Uterus (tissue), 4 donors: ENCODE data around the gene CSHL1. TPM values are rescaled to one million over a fixed set of nuclear protein-coding genes. Genes with fewer than 3 reads are reported as not detected.
A peak's percentile ranks its signal among the peaks of the same experiment; 100 is the strongest.
"Not testable (repeated sequence)": the region's sequence is repeated elsewhere in the genome, so short reads cannot be mapped to it uniquely, and the experiment has no call there.

Source experiments
- DNase-seq, 2 donors: peaks; one replicate each; pipeline ENCODE4 v3.0.0-alpha.2; 2019 to 2020
- H3K27ac ChIP-seq, 2 donors: fragments of 200-600 bp; sonication (generic); 1 replicate in 1 of 2; 2 replicates in 1 of 2; pipeline ENCODE4 v1.5.1; 2016 to 2018
- H3K27me3 ChIP-seq, 2 donors: fragments of 200-600 bp; sonication (generic); one replicate each; pipeline ENCODE4 v1.5.1; 2018 to 2019; ENCODE audit warnings: control low read depth in 1 of 2
- H3K36me3 ChIP-seq, 2 donors: fragments of 200-600 bp; sonication (generic); one replicate each; pipeline ENCODE4 v1.5.1; 2019; ENCODE audit warnings: control low read depth in 1 of 2
- H3K4me1 ChIP-seq, 2 donors: fragments of 200-600 bp; sonication (generic); one replicate each; pipeline ENCODE4 v1.5.1; 2018 to 2019; ENCODE audit warnings: control low read depth in 1 of 2
- H3K4me3 ChIP-seq, 2 donors: fragments of 200-600 bp; sonication (generic); 1 replicate in 1 of 2; 2 replicates in 1 of 2; pipeline ENCODE4 v1.5.1; 2018 to 2019; ENCODE audit warnings: mild to moderate bottlenecking in 1 of 2
- H3K9me3 ChIP-seq, 2 donors: fragments of 200-600 bp; sonication (generic); one replicate each; pipeline ENCODE4 v1.5.1; 2019; ENCODE audit warnings: control low read depth in 1 of 2
- POLR2A ChIP-seq, 2 donors: fragments of 450-650 bp; IDR thresholded peaks; one replicate each; pipeline ENCODE4 v1.6.1; 2016; ENCODE audit warnings: antibody characterized with exemption in 2 of 2, mild to moderate bottlenecking in 1 of 2, moderate library complexity in 1 of 2
- intact Hi-C: fragments of 100-400 bp; cut with DNase I; formaldehyde crosslinking; loops from one replicate; pipeline ENCODE4 v1.15.1; 2023; ENCODE audit warnings: low total_unique reads
- total RNA-seq, 4 donors: library from RNA; depleted of rRNA in 3 of 4; stranded (reverse); fragments of >200 nt in 3 of 4; gene quantifications; one replicate each; pipeline versions ENCODE4 v1.1.0 to v1.2.4, GENCODE V29; 2014 to 2023
- TF ChIP-seq, protein P1 (sequence below), 4 experiments: fragments of 200-600 bp in 2 of 4; fragments of 450-650 bp in 2 of 4; sonication (generic) in 2 of 4; IDR thresholded peaks; one replicate each; pipeline ENCODE4 v1.5.1; 2016 to 2019; ENCODE audit warnings: antibody characterized with exemption in 4 of 4, mild to moderate bottlenecking in 2 of 4, moderate library complexity in 1 of 4
- donor health status: DM: yes; HTN: yes; CAD: no.

Gene CSHL1
- total RNA-seq, 4 donors from 2014 or later, result not detected

DNA sequence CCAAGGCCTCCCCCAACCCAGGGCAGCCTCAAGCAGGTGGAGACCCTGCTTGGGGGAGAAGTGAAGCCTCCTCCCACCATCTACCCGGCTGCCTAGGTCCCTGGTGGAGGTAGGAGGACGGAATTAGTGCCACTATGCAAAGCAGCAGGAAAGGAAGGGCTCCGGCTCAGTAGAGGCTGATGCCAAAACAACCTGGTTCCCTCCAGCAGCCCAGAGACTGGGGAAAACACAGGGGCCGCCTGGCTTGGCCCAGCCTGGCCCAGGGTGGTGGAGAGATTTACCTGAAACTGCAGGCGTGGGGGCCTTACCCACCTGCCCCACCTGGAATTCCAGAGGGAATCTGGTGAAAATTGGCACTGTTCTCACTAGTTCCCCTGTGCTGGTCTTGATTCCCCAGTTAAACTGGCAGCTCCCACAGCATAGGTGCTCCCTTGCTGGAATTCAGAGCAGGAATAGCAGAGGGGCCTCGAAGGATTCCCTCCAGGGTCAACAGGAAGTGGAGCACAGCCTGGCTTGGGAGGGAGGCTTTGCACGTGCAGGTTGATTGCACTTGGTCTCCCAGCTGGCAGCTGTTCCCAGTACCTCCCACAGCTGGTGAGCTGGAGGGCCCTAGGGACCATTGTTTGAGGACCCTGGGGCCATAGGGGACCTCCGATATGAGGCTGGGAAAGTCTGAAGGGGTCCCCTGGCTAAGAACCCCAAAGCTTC lies 16.6 kb upstream of the CSHL1 start:
- Histone ChIP-seq H3K4me1 (no peaks in the 10 kb centered on the region), H3K4me3 (no peak overlapping the region), H3K36me3 (no peaks in the 10 kb centered on the region), H3K27ac (no peak overlapping the region), H3K9me3 (no peaks in the 10 kb centered on the region), H3K27me3 (no peaks in the 10 kb centered on the region)
- no peak for DNase-seq
- intact Hi-C loops, result no loop called here
- no peak for TF ChIP-seq POLR2A (IDR thresholded peaks at IDR 0.05)
- TF ChIP-seq, protein P1, sequence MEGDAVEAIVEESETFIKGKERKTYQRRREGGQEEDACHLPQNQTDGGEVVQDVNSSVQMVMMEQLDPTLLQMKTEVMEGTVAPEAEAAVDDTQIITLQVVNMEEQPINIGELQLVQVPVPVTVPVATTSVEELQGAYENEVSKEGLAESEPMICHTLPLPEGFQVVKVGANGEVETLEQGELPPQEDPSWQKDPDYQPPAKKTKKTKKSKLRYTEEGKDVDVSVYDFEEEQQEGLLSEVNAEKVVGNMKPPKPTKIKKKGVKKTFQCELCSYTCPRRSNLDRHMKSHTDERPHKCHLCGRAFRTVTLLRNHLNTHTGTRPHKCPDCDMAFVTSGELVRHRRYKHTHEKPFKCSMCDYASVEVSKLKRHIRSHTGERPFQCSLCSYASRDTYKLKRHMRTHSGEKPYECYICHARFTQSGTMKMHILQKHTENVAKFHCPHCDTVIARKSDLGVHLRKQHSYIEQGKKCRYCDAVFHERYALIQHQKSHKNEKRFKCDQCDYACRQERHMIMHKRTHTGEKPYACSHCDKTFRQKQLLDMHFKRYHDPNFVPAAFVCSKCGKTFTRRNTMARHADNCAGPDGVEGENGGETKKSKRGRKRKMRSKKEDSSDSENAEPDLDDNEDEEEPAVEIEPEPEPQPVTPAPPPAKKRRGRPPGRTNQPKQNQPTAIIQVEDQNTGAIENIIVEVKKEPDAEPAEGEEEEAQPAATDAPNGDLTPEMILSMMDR (IDR thresholded peaks at IDR 0.05), result no peak

GRCh38 chr17:63926164-63926563 lies 15.1 kb upstream of the CSHL1 start:
- no peak for DNase-seq
- no peaks in the 10 kb centered on the region for H3K36me3 ChIP-seq
- no peak overlapping the region for H3K4me3 ChIP-seq
- TF ChIP-seq, protein P1 (IDR thresholded peaks at IDR 0.05), result no peak
- no peak for TF ChIP-seq POLR2A (IDR thresholded peaks at IDR 0.05)
- intact Hi-C loops, result no loop called here
- H3K27ac ChIP-seq, result no peak overlapping the region
- H3K4me1 ChIP-seq, result no peaks in the 10 kb centered on the region
- H3K9me3 ChIP-seq, result no peaks in the 10 kb centered on the region
- no peaks in the 10 kb centered on the region for H3K27me3 ChIP-seq

DNA sequence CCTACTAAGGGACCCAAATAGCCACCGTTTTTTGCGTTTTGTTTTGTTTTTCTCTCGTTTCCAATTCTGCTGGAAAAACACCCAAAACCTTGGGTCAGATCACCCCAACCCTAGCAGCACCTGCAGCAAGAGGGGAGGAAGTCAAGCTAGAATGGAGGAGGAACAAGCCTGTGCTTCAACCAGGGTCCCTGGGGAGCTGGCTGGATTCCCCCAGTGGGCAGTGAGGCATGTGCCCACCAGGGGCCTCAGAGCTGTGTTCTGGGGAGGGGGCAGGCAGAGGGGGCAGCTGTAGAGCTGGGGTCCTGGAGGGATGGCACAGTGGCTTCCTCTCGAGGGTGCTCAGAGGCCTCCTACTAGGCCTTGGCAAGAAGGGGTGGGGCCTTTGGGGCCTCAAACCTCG lies 14.6 kb upstream of the CSHL1 start:
- Histone ChIP-seq H3K4me1 (no peaks in the 10 kb centered on the region), H3K9me3 (no peaks in the 10 kb centered on the region), H3K27ac (no peak overlapping the region), H3K27me3 (no peaks in the 10 kb centered on the region), H3K36me3 (no peaks in the 10 kb centered on the region), H3K4me3 (no peak overlapping the region)
- no peak for DNase-seq
- TF ChIP-seq POLR2A (IDR thresholded peaks at IDR 0.05), result no peak
- TF ChIP-seq, protein P1 (IDR thresholded peaks at IDR 0.05), result no peak
- intact Hi-C loops, result no loop called here

- H3K4me3 ChIP-seq, H3K9me3 ChIP-seq, H3K36me3 ChIP-seq, DNase-seq, H3K27me3 ChIP-seq, H3K4me1 ChIP-seq, intact Hi-C loops, H3K27ac ChIP-seq: not testable (repeated sequence)
Measured at GRCh38 chr17:63922402-63922801, 11.3 kb upstream of the CSHL1 start.

- DNase-seq, H3K27ac ChIP-seq, H3K27me3 ChIP-seq, intact Hi-C loops, H3K9me3 ChIP-seq, H3K4me3 ChIP-seq, H3K4me1 ChIP-seq, H3K36me3 ChIP-seq: not testable (repeated sequence)
Measured at GRCh38 chr17:63920779-63921178, 9.7 kb upstream of the CSHL1 start.

DNA sequence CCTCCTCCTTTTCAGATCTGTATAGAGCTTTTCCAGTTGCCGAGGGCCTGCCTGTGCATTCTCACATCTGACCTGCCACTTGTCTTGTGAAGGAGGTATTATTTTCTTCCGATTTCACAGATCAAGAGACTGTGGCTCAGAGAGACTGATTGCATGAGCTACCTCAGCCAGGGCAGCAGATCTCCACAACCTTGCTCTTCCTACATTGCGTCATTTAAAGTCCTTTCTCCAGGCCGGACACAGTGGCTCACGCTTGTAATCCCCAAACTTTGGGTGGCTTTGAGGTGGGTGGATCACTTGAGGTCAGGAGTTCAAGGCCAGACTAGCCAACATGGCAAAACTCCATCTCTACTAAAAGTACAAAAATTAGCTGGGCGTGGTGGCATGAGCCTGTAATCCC lies 9.0 kb upstream of the CSHL1 start:
- H3K36me3 ChIP-seq, H3K4me3 ChIP-seq, H3K9me3 ChIP-seq, intact Hi-C loops, H3K27ac ChIP-seq, H3K4me1 ChIP-seq, H3K27me3 ChIP-seq, DNase-seq: not testable (repeated sequence)

DNA sequence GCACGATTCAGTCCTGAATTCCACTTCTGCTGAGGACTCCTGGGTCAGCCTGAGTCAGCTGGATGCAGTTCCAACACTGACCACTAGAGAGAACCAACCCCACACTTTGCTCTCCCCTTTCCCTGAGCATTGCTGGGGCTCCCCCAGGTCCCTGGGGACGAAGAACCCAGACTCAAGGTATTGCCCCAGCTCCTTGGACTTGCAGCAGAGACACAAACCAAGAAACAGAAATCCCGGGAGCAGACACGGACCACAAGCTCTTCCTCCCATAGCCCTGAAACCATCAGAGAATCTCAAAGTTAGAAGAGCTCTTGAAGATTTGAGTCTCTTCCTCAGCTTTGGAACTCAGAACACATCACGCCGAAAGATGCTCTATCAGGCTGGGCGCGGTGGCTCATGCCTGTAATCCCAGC lies 8.3 kb upstream of the CSHL1 start:
- H3K9me3 ChIP-seq, result no peaks in the 10 kb centered on the region
- H3K27ac ChIP-seq, result no peak overlapping the region
- no peak for TF ChIP-seq POLR2A (IDR thresholded peaks at IDR 0.05)
- TF ChIP-seq, protein P1 (IDR thresholded peaks at IDR 0.05), result peak; percentile 77 to 91 (median 84)
- peak; percentile 41 for DNase-seq
- H3K4me3 ChIP-seq, result no peak overlapping the region
- H3K27me3 ChIP-seq, result no peaks in the 10 kb centered on the region
- no peaks in the 10 kb centered on the region for H3K36me3 ChIP-seq
- intact Hi-C loops, result loop anchor here (10.0 kb wide), 1 partner anchor 215 kb away; the partner anchor contains the start of gene ERN1
- no peaks in the 10 kb centered on the region for H3K4me1 ChIP-seq

- intact Hi-C loops, result loop anchor here (10.0 kb wide), 1 partner anchor 216 kb away; the partner anchor contains the start of gene ERN1
- H3K36me3 ChIP-seq, H3K27me3 ChIP-seq, H3K27ac ChIP-seq, DNase-seq, H3K9me3 ChIP-seq, H3K4me3 ChIP-seq, H3K4me1 ChIP-seq: not testable (repeated sequence)
Measured at GRCh38 chr17:63918789-63919305, 7.8 kb upstream of the CSHL1 start, which contains the start of gene GH1. TSS of gene GH1 (minus strand) at chr17:63918839. CDS start at chr17:63918776, 63 bp downstream.
